ENCODE results near the gene CDK6.

Gene CDK6

DNA sequence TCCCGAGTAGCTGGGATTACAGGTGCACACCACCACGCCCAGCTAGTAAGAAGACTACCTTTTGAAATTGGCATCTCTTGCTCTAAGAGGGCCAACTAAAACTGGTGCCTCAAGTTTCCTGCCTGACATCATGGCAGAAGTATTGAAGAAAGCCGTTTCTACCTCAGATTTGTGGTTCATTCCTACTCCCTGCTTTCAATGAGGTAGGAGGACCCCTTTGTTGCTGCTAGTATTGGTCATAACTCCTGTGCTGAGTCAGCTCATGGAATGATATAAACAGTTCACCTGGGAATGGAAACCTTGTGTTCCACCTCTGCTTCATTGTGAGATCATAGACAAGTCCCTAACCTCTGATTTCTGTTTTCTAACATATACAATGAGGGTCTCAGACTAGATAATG is 82.8 kb downstream of the CDK6 start:
- no peaks in the 10 kb centered on the region for H3K27me3 ChIP-seq (ENCODE audit: control insufficient read depth, insufficient read depth, low read length)
- H3K27ac ChIP-seq: no peak overlapping the region
- TF ChIP-seq, protein P1, sequence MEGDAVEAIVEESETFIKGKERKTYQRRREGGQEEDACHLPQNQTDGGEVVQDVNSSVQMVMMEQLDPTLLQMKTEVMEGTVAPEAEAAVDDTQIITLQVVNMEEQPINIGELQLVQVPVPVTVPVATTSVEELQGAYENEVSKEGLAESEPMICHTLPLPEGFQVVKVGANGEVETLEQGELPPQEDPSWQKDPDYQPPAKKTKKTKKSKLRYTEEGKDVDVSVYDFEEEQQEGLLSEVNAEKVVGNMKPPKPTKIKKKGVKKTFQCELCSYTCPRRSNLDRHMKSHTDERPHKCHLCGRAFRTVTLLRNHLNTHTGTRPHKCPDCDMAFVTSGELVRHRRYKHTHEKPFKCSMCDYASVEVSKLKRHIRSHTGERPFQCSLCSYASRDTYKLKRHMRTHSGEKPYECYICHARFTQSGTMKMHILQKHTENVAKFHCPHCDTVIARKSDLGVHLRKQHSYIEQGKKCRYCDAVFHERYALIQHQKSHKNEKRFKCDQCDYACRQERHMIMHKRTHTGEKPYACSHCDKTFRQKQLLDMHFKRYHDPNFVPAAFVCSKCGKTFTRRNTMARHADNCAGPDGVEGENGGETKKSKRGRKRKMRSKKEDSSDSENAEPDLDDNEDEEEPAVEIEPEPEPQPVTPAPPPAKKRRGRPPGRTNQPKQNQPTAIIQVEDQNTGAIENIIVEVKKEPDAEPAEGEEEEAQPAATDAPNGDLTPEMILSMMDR (IDR thresholded peaks at IDR 0.05): no peak
- H3K4me3 ChIP-seq (ENCODE audit: low read depth, low read length): no peak overlapping the region
- peaks cover 32% of the 10 kb centered on the region for H3K79me2 ChIP-seq
- H3K4me2 ChIP-seq (ENCODE audit: low read length): no peak overlapping the region
- no peaks in the 10 kb centered on the region for H3K4me1 ChIP-seq
- no peaks in the 10 kb centered on the region for H3K9me3 ChIP-seq (ENCODE audit: control insufficient read depth, low read length)
- no peak overlapping the region for H2AFZ ChIP-seq
- H3K36me3 ChIP-seq (ENCODE audit: control insufficient read depth, insufficient read depth, low read length): no peaks in the 10 kb centered on the region
- no peak overlapping the region for H3K9ac ChIP-seq

DNA sequence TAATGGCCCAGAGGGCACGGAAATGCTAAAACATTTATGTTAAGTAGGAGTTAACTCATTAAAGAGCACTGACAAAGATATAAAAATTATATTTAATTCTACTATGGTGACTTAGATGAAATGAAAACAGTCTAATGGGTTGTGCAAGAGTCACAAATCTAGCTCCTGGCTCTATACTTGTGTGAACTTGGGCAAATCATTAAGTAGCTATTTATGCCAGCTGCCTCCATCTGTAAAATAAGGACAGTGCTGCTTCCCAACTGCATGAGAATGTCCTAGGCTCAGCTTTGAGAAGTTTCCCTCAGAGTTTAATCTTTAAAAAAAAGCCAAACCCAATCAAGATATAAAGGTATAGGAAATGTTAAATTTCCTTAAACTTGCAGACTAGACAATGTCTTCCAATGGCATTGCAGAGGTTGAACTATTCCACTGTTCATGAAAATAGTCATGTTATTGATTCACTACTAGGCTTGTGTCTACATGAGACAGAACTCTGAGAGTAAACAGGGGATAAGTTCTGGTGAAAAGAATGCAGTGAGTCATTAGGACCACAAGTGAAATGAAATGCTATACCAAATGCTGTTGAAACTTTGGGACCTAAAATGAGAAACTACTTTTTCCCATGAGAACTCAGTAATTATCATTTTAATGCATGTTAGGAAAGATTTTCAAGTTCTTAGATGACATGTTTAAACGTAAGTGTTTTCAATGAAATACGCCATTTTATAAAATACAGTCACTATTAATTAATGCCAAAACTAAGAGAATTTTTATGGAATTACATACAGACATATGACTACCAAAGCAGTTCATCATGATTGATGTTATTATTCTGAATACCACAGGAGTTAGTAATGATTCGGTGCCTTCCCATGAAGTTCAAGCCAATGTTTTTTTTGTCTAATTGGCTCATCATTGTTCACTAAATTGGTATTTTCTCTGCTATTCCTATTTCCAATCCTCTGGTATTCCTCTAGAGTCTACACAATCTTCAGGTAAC is 84.2 kb downstream of the CDK6 start:
- TF ChIP-seq, protein P1 (IDR thresholded peaks at IDR 0.05): no peak
- Histone ChIP-seq H3K36me3 (ENCODE audit: control insufficient read depth, insufficient read depth, low read length) (no peaks in the 10 kb centered on the region), H3K79me2 (peaks cover 34% of the 10 kb centered on the region), H3K9ac (no peak overlapping the region), H2AFZ (no peak overlapping the region), H3K4me3 (ENCODE audit: low read depth, low read length) (no peak overlapping the region), H3K9me3 (ENCODE audit: control insufficient read depth, low read length) (no peaks in the 10 kb centered on the region), H3K4me1 (no peaks in the 10 kb centered on the region), H3K27ac (no peak overlapping the region), H3K27me3 (ENCODE audit: control insufficient read depth, insufficient read depth, low read length) (no peaks in the 10 kb centered on the region), H3K4me2 (ENCODE audit: low read length) (no peak overlapping the region)

DNA sequence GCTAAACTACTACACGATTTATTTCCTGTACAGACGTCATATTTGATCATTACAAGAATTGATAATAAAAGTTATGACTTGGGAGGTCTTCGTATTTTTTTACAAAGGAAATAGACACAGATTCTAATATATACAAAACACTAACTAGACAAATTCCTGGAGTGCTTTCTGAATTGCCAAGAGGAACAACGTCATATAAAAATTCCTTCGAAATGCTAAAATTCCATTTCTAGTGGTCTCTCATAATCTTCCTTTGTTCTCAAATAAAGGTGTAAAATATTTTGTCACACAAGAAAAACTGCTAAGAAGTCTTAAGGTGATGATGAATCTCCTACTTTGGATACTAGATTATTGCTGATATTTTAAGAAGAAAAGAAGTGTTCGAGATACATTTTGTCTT is 85.4 kb downstream of the CDK6 start:
- Histone ChIP-seq H3K79me2 (peaks cover 32% of the 10 kb centered on the region), H3K27ac (no peak overlapping the region), H3K9ac (no peak overlapping the region)

DNA sequence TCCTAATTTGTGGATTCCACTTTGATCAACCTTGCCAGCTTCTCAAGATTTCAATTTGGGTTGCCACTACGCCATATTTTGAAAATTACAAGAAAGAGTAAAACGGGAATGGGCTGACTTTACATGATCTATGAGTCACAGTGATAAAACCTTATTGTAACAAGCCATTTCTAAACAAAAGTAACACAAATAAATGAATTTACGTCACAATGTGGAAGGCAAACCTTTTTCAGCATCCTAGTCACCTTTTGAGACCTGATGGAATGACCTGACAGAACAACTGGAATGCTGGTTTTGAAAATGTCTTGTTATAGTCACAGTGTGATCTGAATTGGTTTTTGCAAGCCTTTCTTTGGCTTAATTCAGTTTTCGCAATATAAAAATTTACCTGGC is 85.9 kb downstream of the CDK6 start:
- peaks cover 35% of the 10 kb centered on the region for H3K79me2 ChIP-seq
- TF ChIP-seq, protein P1 (IDR thresholded peaks at IDR 0.05): no peak
- no peak overlapping the region for H3K4me2 ChIP-seq (ENCODE audit: low read length)
- H3K27me3 ChIP-seq (ENCODE audit: control insufficient read depth, insufficient read depth, low read length): no peaks in the 10 kb centered on the region
- H3K36me3 ChIP-seq (ENCODE audit: control insufficient read depth, insufficient read depth, low read length): no peaks in the 10 kb centered on the region
- no peak overlapping the region for H2AFZ ChIP-seq
- H3K4me3 ChIP-seq (ENCODE audit: low read depth, low read length): no peak overlapping the region
- no peaks in the 10 kb centered on the region for H3K4me1 ChIP-seq
- H3K9me3 ChIP-seq (ENCODE audit: control insufficient read depth, low read length): no peaks in the 10 kb centered on the region
- no peak overlapping the region for H3K9ac ChIP-seq
- H3K27ac ChIP-seq: no peak overlapping the region

More for the DNA sequence above, 85.4 kb downstream of the CDK6 start:
- no peak overlapping the region for H3K4me2 ChIP-seq (ENCODE audit: low read length)
- H3K36me3 ChIP-seq (ENCODE audit: control insufficient read depth, insufficient read depth, low read length): no peaks in the 10 kb centered on the region
- no peak overlapping the region for H3K4me3 ChIP-seq (ENCODE audit: low read depth, low read length)
- TF ChIP-seq, protein P1 (IDR thresholded peaks at IDR 0.05): no peak
- no peaks in the 10 kb centered on the region for H3K9me3 ChIP-seq (ENCODE audit: control insufficient read depth, low read length)
- no peaks in the 10 kb centered on the region for H3K4me1 ChIP-seq
- no peak overlapping the region for H2AFZ ChIP-seq
- no peaks in the 10 kb centered on the region for H3K27me3 ChIP-seq (ENCODE audit: control insufficient read depth, insufficient read depth, low read length)
